SK-MEL-5 (cell line): Measurements from ENCODE around the gene HMGA1. TPM values are rescaled to one million over a fixed set of nuclear protein-coding genes. Genes with fewer than 3 reads are reported as not detected.
"Not testable (repeated sequence)": the region's sequence is repeated elsewhere in the genome, so short reads cannot be mapped to it uniquely, and the experiment has no call there.

Experiments
- DNase-seq: peaks from one replicate; pipeline ENCODE4 v3.0.0-alpha.2; 2016; ENCODE audit warnings: low read depth, low spot score
- in situ Hi-C: cut with HindIII; loops from 2 replicates; pipeline ENCODE4 v1.10.0; 2016; ENCODE audit warnings: low sequenced_read_pairs, high pct_unique_total_duplicates, low pct_unique_long_range_greater_than_20kb
- total RNA-seq: library from RNA; depleted of rRNA; stranded (reverse); fragments of >200 nt; shearing (Covaris generic); gene quantifications from 2 replicates; pipeline ENCODE4 v1.2.3, GENCODE V29; 2014

The HMGA1 gene
- total RNA-seq, 1 experiment from 2014 or later = 129 TPM

DNA sequence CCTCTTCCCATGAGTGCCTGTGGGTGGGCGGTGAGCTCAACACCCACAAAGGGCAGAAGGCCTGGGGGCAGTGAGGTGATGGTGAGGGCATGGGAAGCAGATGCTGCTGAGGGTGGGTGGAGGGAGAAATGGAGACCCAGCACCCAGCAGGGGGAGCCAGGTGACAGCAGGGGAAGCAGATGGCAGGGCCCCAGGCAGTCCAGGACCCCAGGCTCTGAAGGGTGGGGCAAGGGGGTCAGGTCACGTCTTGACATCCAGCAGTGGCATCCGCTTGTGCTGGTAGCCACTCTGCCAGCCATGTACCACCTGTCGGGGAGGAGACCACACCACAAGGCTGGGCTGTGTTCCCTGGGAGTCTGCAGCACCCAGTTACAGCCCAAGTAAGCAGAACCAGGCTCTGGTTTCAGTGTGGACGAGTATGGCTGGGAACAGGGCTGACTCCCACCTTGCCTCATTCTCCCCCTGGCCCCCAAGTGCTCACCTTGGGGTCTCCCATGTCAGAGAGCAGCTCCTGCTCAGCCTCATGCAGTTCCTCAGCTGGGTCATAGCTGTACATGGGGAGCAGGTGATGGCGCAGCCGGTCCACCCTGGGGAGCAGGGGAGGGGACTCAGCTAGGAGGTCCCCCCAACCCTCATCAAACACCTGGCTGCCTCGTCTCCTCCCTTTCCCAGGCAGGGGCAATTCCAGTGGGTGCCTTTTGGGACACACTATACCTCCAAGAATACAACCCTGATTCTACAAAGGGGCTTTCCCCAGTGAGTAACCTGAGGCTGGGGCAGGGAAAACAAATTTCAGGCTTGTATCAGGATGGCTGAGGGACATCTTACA lies 10.1 kb downstream of the HMGA1 start:
- peak; percentile 54 for DNase-seq
- in situ Hi-C loops = no loop called here

DNA sequence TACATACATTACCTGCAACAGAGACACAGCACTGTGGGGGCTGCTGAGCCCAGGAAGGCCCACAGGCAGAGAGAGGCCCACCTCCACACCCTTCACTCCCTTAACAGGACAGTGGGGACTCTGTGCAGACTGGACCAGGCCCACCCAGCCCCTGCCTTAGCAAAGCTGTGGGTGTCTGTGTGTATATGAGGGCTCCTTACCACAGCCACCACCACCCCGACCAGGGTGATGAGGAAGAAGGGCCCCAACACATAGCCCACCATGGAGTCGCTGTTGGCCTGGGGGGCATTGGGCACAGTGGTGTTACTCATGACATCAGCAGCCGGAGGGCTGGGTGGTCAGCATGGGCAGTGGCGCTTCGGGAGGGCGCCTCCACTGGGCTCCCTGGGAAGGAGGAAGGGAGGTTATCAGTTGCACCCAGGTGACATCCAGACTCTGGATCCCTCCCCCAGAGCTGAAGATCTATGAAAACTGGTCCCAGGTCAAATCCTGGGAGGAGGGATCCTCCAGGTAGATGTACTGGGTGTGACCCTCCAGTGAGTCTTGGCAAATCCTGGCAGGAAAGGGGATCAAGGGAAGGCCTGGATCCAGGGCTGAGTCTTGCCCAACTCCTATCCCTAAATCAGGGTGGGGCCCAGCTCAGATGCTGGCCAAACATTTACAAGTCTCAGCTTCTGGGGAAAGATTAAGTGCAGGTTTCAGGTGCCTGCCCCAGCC lies 11.0 kb downstream of the HMGA1 start:
- in situ Hi-C loops = no loop called here

DNA sequence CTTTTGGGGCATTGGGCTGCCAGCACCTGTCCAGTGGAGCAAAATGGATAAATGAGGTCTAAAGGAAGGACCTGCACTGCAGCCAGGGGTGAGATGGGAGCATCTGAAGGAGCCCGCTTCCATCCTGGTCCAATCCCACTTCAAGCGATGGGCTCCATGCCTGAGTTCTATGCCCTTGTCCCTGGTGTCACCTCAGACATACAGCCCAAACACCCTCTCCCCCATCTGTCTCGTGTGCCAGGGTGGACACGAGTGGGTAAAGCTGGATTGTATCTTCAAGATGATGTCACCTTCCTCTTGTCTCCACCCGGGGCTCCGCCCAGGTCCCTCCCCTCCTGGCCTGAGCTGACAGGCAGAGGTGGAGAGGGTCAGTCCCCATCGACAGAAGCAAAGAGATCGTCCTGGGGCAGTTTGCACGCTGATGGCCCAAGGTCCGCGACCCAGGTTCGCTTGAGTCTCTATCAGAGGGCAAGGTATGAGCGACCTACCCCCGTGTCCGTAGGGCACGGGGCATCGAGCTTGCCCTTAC lies 11.6 kb downstream of the HMGA1 start:
- in situ Hi-C loops = no loop called here
- peak; percentile 38 for DNase-seq

More for the DNA sequence above, 11.0 kb downstream of the HMGA1 start:
- no peak for DNase-seq

DNA sequence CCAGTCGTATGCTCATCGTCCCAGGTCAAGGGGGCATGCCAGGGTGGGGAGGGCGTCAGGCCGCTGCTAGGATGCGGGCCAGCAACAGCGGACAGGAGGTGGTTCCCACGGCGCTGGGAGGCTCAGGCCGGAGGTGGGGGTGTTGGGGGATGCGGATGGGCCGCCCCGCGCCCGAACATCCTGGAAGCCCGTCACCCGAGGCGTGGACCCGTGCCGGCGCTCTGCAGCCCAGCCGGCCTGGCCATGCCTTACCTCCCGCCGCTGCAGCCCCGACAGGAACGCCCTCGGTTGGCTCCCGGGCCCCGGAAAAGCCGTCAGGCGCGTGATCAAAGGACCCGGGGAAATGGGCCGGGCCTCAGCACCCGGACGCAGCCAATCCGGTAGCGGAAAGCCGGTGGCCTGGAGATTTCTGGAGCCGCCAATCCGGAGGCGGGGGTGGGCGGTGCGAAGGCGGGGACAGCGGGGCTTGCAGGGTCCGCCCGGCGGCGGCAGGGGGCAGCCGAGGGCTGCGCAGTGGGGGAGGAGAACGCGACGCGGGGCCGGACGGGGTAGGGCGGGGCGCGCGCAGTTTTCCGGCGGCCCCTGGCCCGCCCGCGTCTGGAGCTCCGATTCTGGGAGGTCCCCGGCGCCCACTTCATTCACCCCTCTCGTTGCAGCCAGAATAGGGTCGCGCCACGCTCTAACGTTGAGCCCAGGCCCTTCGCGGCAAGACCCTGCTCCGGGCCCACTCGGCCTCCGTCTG lies 12.2 kb downstream of the HMGA1 start, which contains the start of gene SMIM29:
SMIM29 (minus strand) TSS at position 280 of the 742 bp plus-strand sequence. CDS start 1,215 bp downstream, outside the sequence.
- in situ Hi-C loops = no loop called here
- peak; percentile 94 for DNase-seq

DNA sequence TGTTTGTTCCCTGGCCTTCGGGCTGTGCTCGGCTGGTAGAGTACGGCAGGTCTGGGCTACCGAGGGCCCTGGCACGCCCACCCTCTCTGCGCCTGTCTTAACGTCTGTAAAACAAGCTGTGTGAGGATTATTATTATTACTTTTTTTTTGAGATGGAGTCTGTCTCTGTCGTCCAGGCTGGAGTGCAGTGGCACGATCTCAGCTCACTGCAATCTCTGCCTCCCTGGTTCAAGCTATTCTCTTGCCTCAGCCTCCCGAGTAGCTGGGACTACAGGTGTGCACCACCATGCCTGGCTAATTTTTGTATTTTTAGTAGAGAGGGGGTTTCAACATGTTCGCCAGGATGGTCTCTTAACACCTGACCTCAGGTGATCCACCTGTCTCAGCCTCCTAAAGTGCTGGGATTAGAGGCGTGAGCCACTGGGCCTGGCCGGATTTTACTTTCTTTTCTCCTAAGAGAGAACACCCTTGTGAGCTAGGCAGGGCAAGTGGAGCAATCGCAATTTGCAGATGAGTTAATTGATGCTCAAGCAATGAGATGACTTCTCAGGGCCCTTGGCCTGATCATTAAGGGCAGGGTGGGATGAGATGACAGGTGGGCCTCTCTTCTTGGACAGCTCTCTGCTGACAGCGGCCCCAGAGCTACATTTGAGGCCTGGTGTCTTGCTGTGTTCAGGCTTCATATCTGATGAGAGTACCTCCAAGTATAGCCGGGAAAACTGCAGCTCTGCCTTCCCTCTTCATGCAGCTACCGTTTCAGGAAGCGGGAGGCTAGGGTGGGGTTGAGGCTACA lies 13.0 kb downstream of the HMGA1 start:
- in situ Hi-C loops = no loop called here
- peak; percentile 36 for DNase-seq

DNA sequence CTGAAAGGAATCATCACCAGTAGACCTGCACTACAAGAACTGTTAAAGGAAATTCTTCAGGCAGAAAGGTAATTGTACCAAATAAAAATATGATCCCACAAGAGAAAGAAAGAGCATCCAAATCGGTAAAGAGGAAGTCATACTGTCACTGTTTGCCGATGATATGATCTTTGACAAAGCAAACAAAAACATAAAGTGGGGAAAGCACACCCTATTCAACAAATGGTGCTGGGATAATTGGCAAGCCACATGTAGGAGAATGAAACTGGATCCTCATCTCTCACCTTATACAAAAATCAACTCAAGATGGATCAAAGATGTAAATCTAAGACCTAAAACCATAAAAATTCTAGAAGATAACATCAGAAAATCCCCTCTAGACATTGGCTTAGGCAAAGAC lies 15.7 kb downstream of the HMGA1 start:
- DNase-seq, in situ Hi-C loops: not testable (repeated sequence)

DNA sequence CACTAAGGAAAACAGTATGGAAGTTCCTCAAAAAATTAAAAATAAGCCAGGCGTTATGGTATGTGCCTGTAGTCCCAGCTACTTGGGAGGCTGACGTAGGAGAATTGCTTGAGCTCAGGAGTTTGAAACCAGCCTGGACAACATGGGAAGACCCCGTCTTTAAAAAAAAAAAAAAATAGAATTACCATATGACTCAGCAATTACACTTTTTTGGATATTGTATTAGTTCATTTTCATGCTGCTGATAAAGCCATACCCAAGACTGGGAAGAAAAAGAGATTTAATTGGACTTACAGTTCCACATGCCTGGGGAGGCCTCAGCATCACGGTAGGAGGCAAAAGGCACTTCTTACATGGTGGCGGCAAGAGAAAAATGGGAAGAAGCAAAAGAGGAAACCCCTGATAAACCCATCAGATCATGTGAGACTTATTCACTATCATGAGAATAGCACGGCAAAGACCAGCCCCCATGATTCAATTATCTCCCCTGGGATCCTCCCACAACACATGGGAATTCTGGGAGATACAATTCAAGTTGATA lies 22.9 kb downstream of the HMGA1 start:
- no peak for DNase-seq
- in situ Hi-C loops = no loop called here

DNA sequence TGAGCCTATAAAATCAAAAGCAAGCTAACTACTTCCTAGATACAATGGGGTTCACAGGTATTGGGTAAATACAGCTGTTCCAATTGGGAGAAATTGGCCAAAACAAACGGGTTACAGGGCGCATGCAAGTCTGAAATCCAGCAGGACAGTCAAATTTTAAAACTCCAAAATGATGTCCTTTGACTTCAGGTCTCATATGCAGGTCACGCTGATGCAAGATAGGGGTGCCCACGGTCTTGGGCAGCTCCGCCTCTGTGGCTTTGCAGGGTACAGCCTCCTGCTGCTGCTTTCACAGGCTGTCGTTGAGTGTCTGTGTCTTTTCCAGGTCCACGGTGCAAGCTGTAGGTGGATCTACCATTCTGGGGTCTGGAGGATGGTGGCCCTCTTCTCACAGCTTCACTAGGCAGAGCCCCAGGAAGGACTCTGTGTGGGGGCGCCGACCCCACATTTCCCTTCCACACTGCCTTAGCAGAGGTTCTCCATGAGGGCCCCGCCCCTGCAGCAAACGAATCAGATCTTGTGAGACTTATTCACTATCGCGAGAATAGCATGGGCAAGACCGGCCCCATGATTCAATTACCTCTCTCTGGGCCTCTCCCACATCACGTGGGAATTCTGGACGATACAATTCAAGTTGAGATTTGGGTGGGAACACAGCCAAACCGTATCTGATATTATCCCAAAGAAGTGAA lies 24.0 kb downstream of the HMGA1 start:
- in situ Hi-C loops = no loop called here
- no peak for DNase-seq

DNA sequence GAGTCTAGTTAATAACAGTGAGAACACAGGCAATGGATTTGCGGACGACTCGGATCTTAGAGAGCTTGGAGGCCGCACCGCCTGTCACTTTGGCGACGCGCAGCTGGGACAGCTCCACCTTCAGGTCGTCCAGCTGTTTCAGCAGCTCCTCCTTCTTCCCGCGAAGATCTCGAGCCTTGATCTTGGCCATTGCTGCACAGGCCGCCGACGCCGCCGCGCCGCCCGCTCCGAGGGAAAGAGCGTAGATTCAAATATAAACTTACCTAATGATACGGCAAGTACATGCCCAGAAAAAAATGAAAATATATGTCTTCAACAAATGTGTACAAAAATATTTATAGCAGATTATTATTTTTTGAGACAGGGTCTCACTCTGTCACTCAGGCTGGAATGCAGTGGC lies 26.8 kb downstream of the HMGA1 start:
- in situ Hi-C loops, DNase-seq: not testable (repeated sequence)

DNA sequence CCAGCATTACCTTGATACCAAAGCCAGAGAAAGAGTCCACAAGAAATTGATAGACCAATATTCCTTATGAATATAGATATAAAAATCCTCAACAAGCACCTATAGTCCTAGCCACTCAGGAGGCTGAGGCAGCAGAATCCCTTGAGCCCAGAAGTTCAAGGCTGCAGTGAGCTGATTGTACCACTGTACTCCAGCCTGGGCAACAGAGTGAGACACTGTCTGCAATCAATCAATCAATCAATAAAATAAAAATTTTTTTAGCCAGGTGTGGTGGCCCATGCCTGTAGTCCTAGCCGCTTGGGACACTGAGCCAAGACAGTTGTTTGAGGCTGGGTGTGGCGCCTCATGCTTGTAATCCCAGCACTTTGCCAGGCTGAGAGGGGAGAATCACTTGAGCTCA lies 31.1 kb downstream of the HMGA1 start:
- in situ Hi-C loops = no loop called here
- no peak for DNase-seq

DNA sequence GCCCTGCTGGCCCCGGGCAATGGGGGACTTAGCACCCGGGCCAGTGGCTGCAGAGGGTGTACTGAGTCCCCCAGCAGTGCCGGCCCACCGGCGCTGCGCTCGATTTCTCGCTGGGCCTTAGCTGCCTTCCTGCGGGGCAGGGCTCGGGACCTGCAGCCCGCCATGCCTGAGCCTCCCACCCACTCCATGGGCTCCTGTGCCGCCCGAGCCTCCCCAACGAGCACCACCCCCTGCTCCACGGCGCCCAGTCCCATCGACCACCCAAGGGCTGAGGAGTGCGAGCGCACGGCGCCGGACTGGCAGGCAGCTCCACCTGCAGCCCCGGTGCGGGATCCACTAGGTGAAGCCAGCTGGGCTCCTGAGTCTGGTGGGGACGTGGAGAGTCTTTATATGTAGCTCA lies 32.5 kb downstream of the HMGA1 start:
- in situ Hi-C loops = not testable (repeated sequence)

DNA sequence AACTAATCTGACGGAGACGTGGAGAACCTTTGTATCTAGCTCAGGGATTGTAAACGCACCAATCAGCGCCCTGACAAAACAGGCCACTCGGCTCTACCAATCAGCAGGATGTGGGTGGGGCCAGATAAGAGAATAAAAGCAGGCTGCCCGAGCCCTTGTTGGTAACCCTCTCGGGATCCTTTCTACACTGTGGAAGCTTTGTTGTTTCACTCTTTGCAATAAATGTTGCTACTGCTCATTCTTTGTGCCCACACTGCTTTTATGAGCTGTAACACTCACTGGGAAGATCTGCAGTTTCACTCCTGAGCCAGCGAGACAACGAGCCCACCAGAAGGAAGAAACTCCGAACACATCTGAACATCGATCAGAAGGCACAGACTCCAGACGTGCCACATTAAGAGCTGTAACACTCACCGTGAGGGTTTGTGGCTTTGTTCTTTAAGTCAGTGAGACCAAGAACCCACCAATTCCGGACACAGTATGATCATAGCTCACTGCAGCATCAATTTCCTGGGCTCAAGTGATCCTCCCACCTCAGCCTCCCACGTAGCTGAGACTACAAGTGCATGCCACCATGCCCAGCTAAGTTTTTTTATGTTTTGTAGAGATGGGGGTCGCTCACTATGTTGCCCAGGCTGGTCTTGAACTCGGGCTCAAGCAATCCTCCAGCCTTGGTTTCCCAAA lies 33.1 kb downstream of the HMGA1 start:
- DNase-seq, in situ Hi-C loops: not testable (repeated sequence)

More for the DNA sequence above, 32.5 kb downstream of the HMGA1 start:
- DNase-seq = not testable (repeated sequence)

DNA sequence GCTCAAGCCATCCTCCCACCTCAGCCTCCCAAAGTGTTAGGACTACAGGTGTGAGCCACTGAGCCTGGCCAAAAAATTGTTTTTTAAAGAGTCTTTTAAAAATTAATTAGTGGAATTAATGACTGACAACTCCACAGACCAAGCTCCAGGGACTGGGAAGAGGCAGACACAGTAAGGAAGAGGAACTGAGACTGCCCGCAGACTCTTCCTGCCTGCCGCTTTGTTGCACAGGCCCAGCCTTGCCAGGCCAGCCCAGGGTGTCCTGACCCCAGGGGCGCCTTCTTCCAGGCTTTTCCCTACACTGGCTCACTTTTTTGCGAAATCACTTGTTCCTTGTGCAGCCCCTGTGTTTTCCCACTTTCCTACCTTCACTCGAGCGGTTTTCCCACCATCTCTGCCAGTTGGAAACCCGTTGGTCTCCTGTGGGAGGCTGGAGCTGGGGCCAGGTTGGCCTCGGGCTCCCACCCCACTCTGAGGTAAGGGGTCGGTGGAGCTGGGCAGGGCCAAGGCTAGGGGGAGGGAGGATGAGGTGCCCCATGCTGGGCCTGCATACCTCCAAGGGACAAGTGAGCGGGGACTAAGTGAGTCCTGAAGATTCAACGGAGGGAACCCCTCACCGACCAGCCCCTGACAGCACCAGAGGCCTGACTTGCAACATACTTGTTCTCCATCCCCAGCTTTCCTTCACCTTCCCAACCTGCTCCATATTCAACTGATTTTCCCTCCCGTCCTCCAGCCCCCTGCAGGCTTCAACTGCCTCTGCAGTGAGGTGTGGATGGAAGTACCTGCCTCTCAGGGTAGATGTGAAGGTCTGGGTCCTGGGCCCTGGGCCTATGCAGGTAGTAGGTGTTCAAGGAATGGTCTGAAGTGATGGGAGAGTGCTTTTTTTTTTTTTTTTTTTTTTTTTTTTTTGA lies 35.6 kb downstream of the HMGA1 start:
- no peak for DNase-seq
- in situ Hi-C loops = no loop called here

DNA sequence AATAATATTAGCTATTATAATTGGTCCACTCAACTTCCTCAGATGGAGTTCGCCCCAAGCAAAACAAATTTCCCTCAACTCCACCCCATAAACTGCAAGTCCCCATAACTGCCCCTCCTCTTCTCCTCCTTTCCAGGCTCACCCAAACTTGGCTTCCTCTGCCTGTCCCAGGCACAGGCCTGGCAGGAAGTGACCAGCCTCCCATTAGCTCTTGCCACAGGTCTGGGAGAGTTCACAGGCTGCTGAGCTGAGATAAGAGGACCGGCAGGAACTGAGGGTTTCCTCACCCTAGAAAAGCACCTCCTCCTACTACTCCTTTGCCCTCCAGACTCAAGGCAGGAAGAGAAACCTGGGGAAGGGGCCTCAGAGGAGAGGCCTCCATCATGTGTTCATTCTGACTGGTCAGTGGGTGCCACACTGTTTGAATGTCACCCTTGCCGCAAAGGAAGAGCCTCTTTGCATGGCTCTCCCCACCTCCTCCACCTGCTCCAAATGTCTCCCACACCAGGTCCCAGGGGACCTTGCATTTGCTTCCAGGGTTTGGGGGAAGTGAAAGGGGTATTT lies 36.7 kb downstream of the HMGA1 start:
- in situ Hi-C loops = no loop called here
- no peak for DNase-seq

DNA sequence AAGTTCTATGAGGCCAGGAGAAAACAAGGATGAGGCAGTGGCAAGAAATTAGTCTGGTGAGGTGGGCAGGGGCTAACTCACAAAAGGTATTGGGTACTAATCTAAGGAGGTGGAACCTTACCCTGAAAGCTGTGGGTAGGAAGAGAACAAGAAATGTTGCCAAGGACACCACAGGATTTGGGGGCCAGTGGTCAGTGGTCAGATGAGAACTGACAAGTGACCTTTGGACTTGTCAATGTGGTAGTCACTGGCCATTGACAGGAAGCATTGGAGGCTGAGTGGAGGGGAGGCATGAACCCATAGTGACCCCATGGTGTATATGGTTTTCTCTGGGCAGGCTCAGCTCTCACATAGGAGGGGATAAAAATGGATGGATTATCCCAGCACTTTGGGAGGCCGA lies 37.5 kb downstream of the HMGA1 start:
- DNase-seq = no peak

More for the DNA sequence above, 37.5 kb downstream of the HMGA1 start:
- in situ Hi-C loops = no loop called here
